MCF 10A (cell line): ENCODE data around the gene ASAP2. TPM values are rescaled to one million over a fixed set of nuclear protein-coding genes. Genes with fewer than 3 reads are reported as not detected.
A peak's percentile ranks its signal among the peaks of the same experiment; 100 is the strongest.

Source experiments
- BruUV-seq: library from RNA; stranded (reverse); fragments of 400-500 nt; replicated peaks from 2 replicates; lab custom pipeline; 2021; lab: Mats Ljungman, UMichigan
- CTCF ChIA-PET: fragments of 300-600 bp; sonication (Branson Sonifier 250); formaldehyde crosslinking; extraction: SDS; loops from one replicate; lab custom pipeline; 2021; ENCODE audit warnings: antibody characterized with exemption, inconsistent platforms; lab: Yijun Ruan, JAX
- POLR2A ChIA-PET: fragments of 300-600, 350-650 bp; sonication (Branson Sonifier 250); formaldehyde crosslinking; extraction: SDS; loops from one replicate; lab custom pipeline; 2020; ENCODE audit warnings: antibody characterized with exemption, inconsistent platforms; lab: Yijun Ruan, JAX
- DNase-seq: peaks from one replicate; pipeline ENCODE4 v3.0.0-alpha.2; 2018; ENCODE audit not compliant: unreplicated experiment
- H3K27ac Mint-ChIP-seq: one replicate; pipeline ENCODE4 v1.8.0; 2022; ENCODE audit warnings: mild to moderate bottlenecking, low read depth, mixed read lengths; ENCODE audit not compliant: unreplicated experiment
- H3K27me3 Mint-ChIP-seq: one replicate; pipeline ENCODE4 v1.8.0; 2022; ENCODE audit warnings: mixed read lengths; ENCODE audit not compliant: insufficient read depth, unreplicated experiment
- H3K36me3 Mint-ChIP-seq: one replicate; pipeline ENCODE4 v1.8.0; 2022; ENCODE audit warnings: mild to moderate bottlenecking, moderate library complexity, mixed read lengths; ENCODE audit not compliant: insufficient read depth, unreplicated experiment
- H3K4me1 Mint-ChIP-seq: one replicate; pipeline ENCODE4 v1.8.0; 2022; ENCODE audit warnings: mixed read lengths; ENCODE audit not compliant: insufficient read depth, unreplicated experiment
- H3K4me3 Mint-ChIP-seq: one replicate; pipeline ENCODE4 v1.8.0; 2022; ENCODE audit warnings: mild to moderate bottlenecking, moderate library complexity, mixed read lengths; ENCODE audit not compliant: unreplicated experiment
- H3K9me3 Mint-ChIP-seq: one replicate; pipeline ENCODE4 v1.8.0; 2022; ENCODE audit warnings: mixed read lengths; ENCODE audit not compliant: unreplicated experiment
- CTCF ChIP-seq: fragments of 200-600 bp; IDR thresholded peaks from one replicate; pipeline ENCODE4 v1.8.0; 2022; ENCODE audit warnings: antibody characterized with exemption, mild to moderate bottlenecking; ENCODE audit not compliant: unreplicated experiment
- intact Hi-C: fragments of 100-400 bp; cut with micrococcal nuclease; formaldehyde crosslinking; loops from 2 replicates; pipeline ENCODE4 v1.14.1; 2022
- total RNA-seq: library from RNA; stranded (reverse); gene quantifications from 2 replicates; pipeline ENCODE4 v1.2.3, GENCODE V29; 2022

Gene ASAP2
- total RNA-seq, 1 experiment from 2014 or later = 80.8 TPM

GRCh38 chr2:9268301-9269080, 61.9 kb downstream of the ASAP2 start:
- intact Hi-C loops = no loop called here
- TF ChIP-seq CTCF = no peak
- Mint-ChIP-seq H3K27me3 (no peaks in the 10 kb centered on the region), H3K4me3 (no peak overlapping the region), H3K4me1 (peaks cover 16% of the 10 kb centered on the region), H3K9me3 (no peaks in the 10 kb centered on the region), H3K27ac (peak overlapping the region; percentile 61), H3K36me3 (peaks cover 11% of the 10 kb centered on the region)
- CTCF ChIA-PET = no interaction called here
- DNase-seq = no peak
- no TSS peak for BruUV-seq
- POLR2A ChIA-PET = no interaction called here

DNA sequence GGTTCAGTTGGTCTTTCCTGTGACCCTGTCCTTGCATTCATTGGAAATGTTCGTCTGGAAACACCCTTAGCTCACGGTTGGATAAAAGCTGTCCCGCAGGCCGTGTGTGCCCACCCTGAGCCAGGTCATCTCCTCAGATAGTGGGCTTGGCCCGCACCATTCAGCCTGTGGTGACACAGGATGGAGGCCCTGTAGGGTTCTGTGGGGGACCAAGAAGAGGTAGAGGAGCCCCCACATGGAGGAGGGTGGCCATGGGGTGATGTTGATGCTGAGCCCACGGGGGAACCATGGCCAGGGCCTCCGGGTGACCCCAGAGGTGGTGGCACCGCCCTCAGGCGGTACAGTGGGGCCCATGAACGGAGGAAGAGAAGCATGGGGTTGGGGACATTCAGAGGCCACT, 62.7 kb downstream of the ASAP2 start:
- H3K27ac Mint-ChIP-seq = peak overlapping the region; percentile 77
- TF ChIP-seq CTCF = no peak
- H3K4me1 Mint-ChIP-seq = peaks cover 15% of the 10 kb centered on the region

DNA sequence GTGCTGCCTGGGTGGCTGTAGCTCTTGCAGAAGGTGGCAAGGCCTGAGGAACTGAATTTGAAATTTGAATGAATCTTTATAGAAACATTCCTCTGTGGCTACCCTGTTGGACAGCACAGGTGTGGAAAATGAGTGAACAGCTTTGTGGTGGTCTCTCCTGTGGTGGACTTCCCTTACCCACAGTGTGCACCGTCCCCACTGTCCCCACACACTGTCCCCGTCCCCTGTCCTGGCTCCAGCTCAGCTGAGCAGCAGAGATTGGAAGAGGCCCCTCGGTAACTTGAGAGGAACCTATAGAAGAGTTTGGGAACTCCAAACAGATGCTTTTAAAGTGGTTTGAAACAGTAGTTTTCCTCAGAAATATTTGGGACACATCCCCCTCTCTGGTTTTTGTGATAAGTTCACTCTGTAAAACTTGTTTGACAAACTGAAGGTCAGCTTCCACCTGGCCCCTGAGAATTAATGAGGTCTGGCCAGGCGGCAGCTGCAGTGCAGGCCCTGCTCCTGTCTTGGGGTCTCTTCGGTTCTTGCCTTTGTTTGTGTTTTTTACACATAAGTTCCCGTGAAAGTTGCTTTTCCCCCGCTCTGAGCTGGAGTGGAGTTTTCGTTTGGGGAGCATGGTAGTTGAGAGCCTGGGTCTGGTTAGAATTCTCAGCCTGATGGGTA, 63.2 kb downstream of the ASAP2 start:
- no peak for TF ChIP-seq CTCF
- peak overlapping the region; percentile 77 for H3K27ac Mint-ChIP-seq
- no peaks in the 10 kb centered on the region for H3K9me3 Mint-ChIP-seq
- H3K4me3 Mint-ChIP-seq = no peak overlapping the region
- BruUV-seq = no TSS peak
- ChIA-PET CTCF (interaction anchor here (0.6 to 1.1 kb wide), 2 partner anchors 15 to 39 kb away, joined by 3 read pairs; no protein-coding TSS in a partner anchor), POLR2A (interaction anchor here (0.8 kb wide), 1 partner anchor 18 kb away, joined by 4 read pairs; no protein-coding TSS in a partner anchor)
- no peak for DNase-seq
- intact Hi-C loops = no loop called here
- H3K27me3 Mint-ChIP-seq = no peaks in the 10 kb centered on the region
- peaks cover 11% of the 10 kb centered on the region for H3K36me3 Mint-ChIP-seq
- H3K4me1 Mint-ChIP-seq = peaks cover 15% of the 10 kb centered on the region

More for the DNA sequence above, 62.7 kb downstream of the ASAP2 start:
- Mint-ChIP-seq H3K9me3 (no peaks in the 10 kb centered on the region), H3K4me3 (no peak overlapping the region), H3K36me3 (peaks cover 11% of the 10 kb centered on the region), H3K27me3 (no peaks in the 10 kb centered on the region)
- no peak for DNase-seq
- intact Hi-C loops = no loop called here
- CTCF ChIA-PET = interaction anchor here (0.6 kb wide), 1 partner anchor 40 kb away, joined by 3 read pairs; no protein-coding TSS in a partner anchor
- POLR2A ChIA-PET = no interaction called here
- no TSS peak for BruUV-seq

DNA sequence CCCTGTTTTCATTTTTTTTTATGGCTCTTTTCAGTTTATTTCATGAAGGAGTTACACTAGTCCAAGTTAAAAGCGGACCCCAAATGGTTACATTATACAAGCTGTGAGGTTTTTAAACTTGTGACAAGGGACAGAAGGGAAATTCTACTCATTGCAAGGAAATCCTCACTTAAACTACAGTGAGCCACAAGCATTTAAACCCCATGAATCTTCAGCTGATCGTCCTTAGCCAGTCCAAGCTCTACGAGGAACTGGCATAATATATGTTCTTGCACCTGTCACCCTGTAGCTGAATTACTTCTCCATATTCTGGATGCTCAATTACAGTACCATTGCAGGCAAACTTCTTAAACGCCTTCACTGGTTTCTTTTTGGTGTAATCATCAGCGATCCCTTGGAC, 64.5 kb downstream of the ASAP2 start:
- intact Hi-C loops = no loop called here
- CTCF ChIA-PET = interaction anchor here (1.1 kb wide), 1 partner anchor 13 kb away, joined by 3 read pairs; no protein-coding TSS in a partner anchor
- H3K9me3 Mint-ChIP-seq = no peaks in the 10 kb centered on the region
- no peak overlapping the region for H3K4me3 Mint-ChIP-seq
- no peak overlapping the region for H3K27ac Mint-ChIP-seq
- POLR2A ChIA-PET = interaction anchor here (6.0 kb wide), 1 partner anchor 15 kb away, joined by 35 read pairs; no protein-coding TSS in a partner anchor
- peaks cover 18% of the 10 kb centered on the region for H3K36me3 Mint-ChIP-seq
- no peak for TF ChIP-seq CTCF
- no TSS peak for BruUV-seq
- no peaks in the 10 kb centered on the region for H3K27me3 Mint-ChIP-seq
- H3K4me1 Mint-ChIP-seq = peaks cover 19% of the 10 kb centered on the region
- DNase-seq = no peak
